ENCODE data around the gene TLK2. TPM values are rescaled to one million over a fixed set of nuclear protein-coding genes. Genes with fewer than 3 reads are reported as not detected.
A peak's percentile ranks its signal among the peaks of the same experiment; 100 is the strongest.
"Not testable (repeated sequence)": the region's sequence is repeated elsewhere in the genome, so short reads cannot be mapped to it uniquely, and the experiment has no call there.

Gene TLK2
- total RNA-seq (37.6 and 40.7 TPM in 2 replicates), polyA plus RNA-seq (30.7 and 30.9 TPM in 2 replicates), polyA minus RNA-seq (101 and 117 TPM in 2 replicates), Bru-seq, nascent RNA (percentile 88 among the genes with signal in this experiment), BruChase-seq, experiment 1, labeled RNA remaining after a 6-hour chase (percentile 71 among the genes with signal in this experiment), BruChase-seq, experiment 2, labeled RNA remaining after a 2-hour chase (percentile 75 among the genes with signal in this experiment)
- polyA plus RNA-seq (2011; cell fraction: cytosol; rRNA removed) = 44.5 and 46.1 TPM in 2 replicates
- 39.2 and 66.0 TPM in 2 replicates for polyA plus RNA-seq (2011; cell fraction: nucleus; rRNA removed)
- 23.1 and 33.8 TPM in 2 replicates for polyA plus RNA-seq (2012)
- 67.8 TPM for polyA minus RNA-seq (2011; cell fraction: cytosol; rRNA and poly(A)+ RNA removed)
- polyA minus RNA-seq (2011; cell fraction: nucleus; rRNA and poly(A)+ RNA removed) = 79.1 and 106 TPM in 2 replicates
- long read RNA-seq, transcript TLK2-202 (21 exons, 3,227 nt) = minor isoform, 9 of 62 reads
- long read RNA-seq, transcript TLK2-203 (22 exons, 3,449 nt) = major isoform, 14 of 62 reads
- long read RNA-seq, transcript TLK2-208 (1 exons, 3,536 nt) = minor isoform, 8 of 62 reads
- long read RNA-seq, partial matches to known transcripts = 8 of 62 reads
- long read RNA-seq, other reads (novel, unspliced or antisense) = 23 of 62 reads

- peak within 1 kb of the TSS; percentile 83 for H3K9ac ChIP-seq (replicated peaks; ENCODE audit: extremely low read depth, insufficient read depth, low read length)
- no peaks in the 10 kb centered on the region for H3K27me3 ChIP-seq (ENCODE audit: control insufficient read depth in 2 of 2, insufficient read depth in 2 of 2, low read length in 2 of 2)
- H2AFZ ChIP-seq (ENCODE audit: low read depth, low read length) = peak within 1 kb of the TSS; percentile 34
- peak within 1 kb of the TSS; percentile 61 to 94 (median 92) for H3K4me3 ChIP-seq (replicated peaks in 1 of 3; ENCODE audit: insufficient read depth in 1 of 3, low read depth in 1 of 3, low read length in 3 of 3)
- BruUV-seq (replicated peaks) = no TSS peak
- H3K4me1 ChIP-seq (ENCODE audit: control insufficient read depth, extremely low read depth, insufficient read depth, low read length) = peaks cover 11% of the 10 kb centered on the region
- no peaks in the 10 kb centered on the region for H3K9me1 ChIP-seq (replicated peaks; ENCODE audit: control insufficient read depth, extremely low read depth, insufficient read depth, low read length)
- peak within 1 kb of the TSS; percentile 89 for H3K4me2 ChIP-seq (ENCODE audit: insufficient read depth, low read length)
- dilution Hi-C loops (cut with MboI; ENCODE audit: extremely low pct_ligation_motif_present, low sequenced_read_pairs) = no loop called here
- no peaks in the 10 kb centered on the region for H3K36me3 ChIP-seq (ENCODE audit: control insufficient read depth in 2 of 2, extremely low read depth in 1 of 2, insufficient read depth in 2 of 2, low read length in 2 of 2)
- peaks cover 41% of the 10 kb centered on the region for H3K79me2 ChIP-seq (ENCODE audit: control insufficient read depth, insufficient read depth, low read length)
- peak within 1 kb of the TSS; percentile 71 for H3K27ac ChIP-seq (ENCODE audit: insufficient read depth, low read depth, low read length)
- H3K9me3 ChIP-seq (replicated peaks; ENCODE audit: control insufficient read depth, insufficient read depth, low read length) = no peaks in the 10 kb centered on the region
- H4K20me1 ChIP-seq (replicated peaks; ENCODE audit: control insufficient read depth, extremely low read depth, insufficient read depth, low read length) = no peaks in the 10 kb centered on the region
- ChIA-PET POLR2A (no interaction called here), CTCF (no interaction called here)
- DNase-seq (ENCODE audit: low read depth, low spot score) (peak; percentile 74), FAIRE-seq (no peak)
- TF ChIP-seq JUN (IDR thresholded peaks at IDR 0.05; ENCODE audit: borderline replicate concordance, insufficient read depth, insufficient read length, low read depth) = no peak
- no peak for TF ChIP-seq EZH2 (IDR thresholded peaks at IDR 0.05; ENCODE audit: borderline replicate concordance, low read depth, low read length, severe bottlenecking)
- no peak for TF ChIP-seq GATA2 (IDR thresholded peaks at IDR 0.05; ENCODE audit: insufficient read depth, insufficient read length, low read depth, low read length)
- peak; percentile 87 for TF ChIP-seq POLR2AphosphoS5 (IDR thresholded peaks at IDR 0.05; ENCODE audit: insufficient read depth, low read depth, low read length)
- TF ChIP-seq FOS (IDR thresholded peaks at IDR 0.05; ENCODE audit: borderline replicate concordance, insufficient read depth, low read length) = no peak
- no peak for TF ChIP-seq MAX (IDR thresholded peaks at IDR 0.05; ENCODE audit: insufficient read depth, insufficient read length)
- TF ChIP-seq CTCF (IDR thresholded peaks at IDR 0.05; ENCODE audit: extremely low read depth in 1 of 2, insufficient read depth in 1 of 2, low read depth in 1 of 2, low read length in 2 of 2) = no peak
- no peak for TF ChIP-seq MYC (IDR thresholded peaks at IDR 0.05; ENCODE audit: low read depth, low read length)
- peak; percentile 82 for TF ChIP-seq POLR2A (IDR thresholded peaks at IDR 0.05; ENCODE audit: low read depth, low read length)
- intact Hi-C loops (cut with micrococcal nuclease) = loop anchor here (5.0 kb wide), 1 partner anchor 56 kb away; the partner anchor contains the start of gene METTL2A
These were observed at the start of gene TLK2 for GRCh38 chr17:62478424-62478879. Gene TLK2, plus strand, starts transcription at chr17:62478825. Its CDS starts 2,301 bp downstream, at chr17:62481126.

GRCh38 chr17:62435251-62435650 lies 43.4 kb upstream of the TLK2 start:
- BruUV-seq (replicated peaks); H3K9me1 ChIP-seq (replicated peaks; ENCODE audit: control insufficient read depth, extremely low read depth, insufficient read depth, low read length); H3K79me2 ChIP-seq (ENCODE audit: control insufficient read depth, insufficient read depth, low read length); CTCF ChIA-PET; POLR2A ChIA-PET; H4K20me1 ChIP-seq (replicated peaks; ENCODE audit: control insufficient read depth, extremely low read depth, insufficient read depth, low read length); intact Hi-C loops (cut with micrococcal nuclease); H3K27ac ChIP-seq (ENCODE audit: insufficient read depth, low read depth, low read length); H3K4me2 ChIP-seq (ENCODE audit: insufficient read depth, low read length); H3K27me3 ChIP-seq (ENCODE audit: control insufficient read depth in 2 of 2, insufficient read depth in 2 of 2, low read length in 2 of 2); H3K9ac ChIP-seq (replicated peaks; ENCODE audit: extremely low read depth, insufficient read depth, low read length); H3K36me3 ChIP-seq (ENCODE audit: control insufficient read depth in 2 of 2, extremely low read depth in 1 of 2, insufficient read depth in 2 of 2, low read length in 2 of 2); H3K4me3 ChIP-seq (replicated peaks in 1 of 3; ENCODE audit: insufficient read depth in 1 of 3, low read depth in 1 of 3, low read length in 3 of 3); FAIRE-seq; DNase-seq (ENCODE audit: low read depth, low spot score); H3K9me3 ChIP-seq (replicated peaks; ENCODE audit: control insufficient read depth, insufficient read depth, low read length); H2AFZ ChIP-seq (ENCODE audit: low read depth, low read length); dilution Hi-C loops (cut with MboI; ENCODE audit: extremely low pct_ligation_motif_present, low sequenced_read_pairs); H3K4me1 ChIP-seq (ENCODE audit: control insufficient read depth, extremely low read depth, insufficient read depth, low read length): not testable (repeated sequence)

Measured in endothelial cell of umbilical vein (primary cell).